Islet precursor cell (in vitro differentiated cells): ENCODE results near the gene HSF5.
"Not testable (repeated sequence)": the region's sequence is repeated elsewhere in the genome, so short reads cannot be mapped to it uniquely, and the experiment has no call there.

Experiments used
- DNase-seq: peaks from one replicate; pipeline ENCODE4 v3.0.0-alpha.2; 2018

Gene HSF5

DNA sequence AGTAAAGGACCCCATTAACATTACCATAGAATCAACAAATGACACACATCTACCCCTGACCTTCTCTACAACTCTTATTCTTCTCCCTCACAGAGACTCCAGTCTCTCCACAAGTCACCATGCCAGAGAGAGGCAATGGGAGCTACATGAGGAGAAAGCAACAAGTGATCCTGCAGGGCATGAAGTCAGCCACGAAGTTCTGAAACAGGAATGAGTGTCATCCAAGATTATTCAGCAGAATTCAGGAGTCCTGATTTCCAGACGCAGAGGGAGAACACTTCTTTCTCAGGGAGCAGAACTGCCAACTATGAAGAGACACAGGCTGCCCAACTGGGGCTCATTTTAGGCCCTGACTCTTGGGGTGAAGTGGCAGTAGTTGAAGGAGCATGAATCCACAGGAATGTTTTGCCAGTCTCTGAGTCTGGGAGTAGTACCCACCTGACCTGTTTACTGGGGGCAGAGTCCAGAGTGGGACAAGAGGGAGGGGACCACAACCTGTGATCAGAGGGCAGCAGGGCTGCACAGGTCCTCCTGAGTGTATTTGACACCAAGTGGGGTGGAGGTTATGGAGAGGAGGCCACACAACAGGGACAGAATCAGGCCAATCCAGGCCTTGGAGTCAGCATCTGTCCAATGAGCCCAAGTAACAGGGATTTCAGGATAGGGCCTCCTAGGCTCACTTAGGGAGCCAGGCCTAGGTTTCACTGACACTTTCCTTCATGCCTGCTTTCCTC is 28.6 kb upstream of the HSF5 start:
- no peak for DNase-seq

DNA sequence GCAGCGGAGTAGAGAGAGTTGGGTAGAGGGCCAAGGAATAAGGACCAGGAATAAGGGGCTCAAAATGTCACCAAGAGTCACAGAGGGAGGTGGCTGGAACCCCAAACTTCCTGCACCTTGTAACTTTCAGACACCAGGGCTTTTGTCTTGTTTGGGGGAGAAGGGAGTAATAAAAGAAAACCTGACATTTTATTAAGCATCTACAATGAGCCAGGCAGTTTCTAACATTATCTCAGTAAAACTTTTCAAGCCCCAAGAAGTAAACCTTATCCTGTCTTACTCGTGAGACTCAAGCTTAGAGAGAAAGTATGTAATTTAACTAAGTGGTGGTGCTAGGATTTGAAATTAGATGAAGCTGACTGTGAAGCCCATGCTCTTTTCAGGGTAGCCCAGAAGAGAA is 27.1 kb upstream of the HSF5 start:
- DNase-seq, result no peak

DNA sequence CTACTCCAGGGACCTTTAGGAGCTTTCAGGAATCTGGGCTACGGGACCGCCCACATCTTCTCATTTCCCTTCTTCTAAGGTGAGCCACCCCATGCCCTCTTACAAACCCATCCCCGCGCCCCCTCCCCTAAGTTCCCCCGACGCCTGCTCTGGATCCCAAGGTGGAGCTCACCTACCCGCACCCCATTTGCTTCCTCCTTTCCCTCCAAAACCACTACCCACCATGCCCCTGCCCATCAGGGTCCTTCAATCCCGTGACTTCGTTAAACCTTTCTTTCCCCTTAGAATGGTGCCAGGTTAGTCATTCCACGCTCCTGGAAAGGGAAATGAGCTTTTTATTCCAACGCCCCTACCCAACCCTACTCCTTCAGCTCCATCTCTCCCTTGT is 26.6 kb upstream of the HSF5 start:
- no peak for DNase-seq

DNA sequence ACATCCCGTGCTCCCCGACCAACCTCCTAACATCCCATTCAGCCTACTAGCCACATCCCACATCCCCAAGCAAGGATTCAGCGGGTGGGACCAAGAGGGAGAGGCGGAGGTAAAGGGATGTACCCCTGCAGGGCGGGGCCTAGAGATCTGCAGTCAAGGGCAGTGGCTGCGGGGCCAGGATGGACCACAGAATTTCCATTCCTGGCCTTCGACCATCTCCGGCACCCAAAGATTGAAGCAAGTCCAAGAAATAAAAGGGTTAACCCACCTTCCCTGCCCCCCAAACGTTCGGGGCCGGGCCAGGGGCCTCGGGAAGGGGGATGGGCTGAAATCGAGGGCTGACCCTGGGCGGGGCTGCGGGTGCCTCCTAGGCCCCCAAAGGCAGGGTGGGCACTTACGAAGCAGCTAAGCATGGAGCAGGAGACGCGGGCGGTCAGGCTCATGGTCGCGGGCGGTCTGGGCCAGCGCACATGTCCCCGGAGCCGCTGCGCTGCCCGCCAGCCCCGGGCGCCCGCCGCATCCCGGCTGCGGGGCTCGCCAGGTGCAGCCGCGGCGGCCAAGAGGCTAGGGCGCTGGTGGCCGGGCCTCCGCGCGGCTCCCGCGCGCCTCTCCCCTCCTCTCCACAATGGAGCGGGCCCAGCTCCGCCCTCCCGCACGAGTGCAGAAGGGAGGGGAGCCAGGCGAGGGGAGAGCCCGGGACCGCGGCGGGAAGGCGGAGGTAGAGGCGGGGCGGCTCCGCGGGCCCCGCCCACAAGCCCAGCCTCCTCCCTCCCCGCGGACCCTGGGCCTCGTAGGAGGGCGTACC is 26.0 kb upstream of the HSF5 start, which contains the start of gene MTMR4:
Gene MTMR4 (minus strand): TSS at position 674 of the 805 bp plus-strand sequence. CDS start 231 bp downstream, at position 443.
- peak; percentile 96 for DNase-seq

DNA sequence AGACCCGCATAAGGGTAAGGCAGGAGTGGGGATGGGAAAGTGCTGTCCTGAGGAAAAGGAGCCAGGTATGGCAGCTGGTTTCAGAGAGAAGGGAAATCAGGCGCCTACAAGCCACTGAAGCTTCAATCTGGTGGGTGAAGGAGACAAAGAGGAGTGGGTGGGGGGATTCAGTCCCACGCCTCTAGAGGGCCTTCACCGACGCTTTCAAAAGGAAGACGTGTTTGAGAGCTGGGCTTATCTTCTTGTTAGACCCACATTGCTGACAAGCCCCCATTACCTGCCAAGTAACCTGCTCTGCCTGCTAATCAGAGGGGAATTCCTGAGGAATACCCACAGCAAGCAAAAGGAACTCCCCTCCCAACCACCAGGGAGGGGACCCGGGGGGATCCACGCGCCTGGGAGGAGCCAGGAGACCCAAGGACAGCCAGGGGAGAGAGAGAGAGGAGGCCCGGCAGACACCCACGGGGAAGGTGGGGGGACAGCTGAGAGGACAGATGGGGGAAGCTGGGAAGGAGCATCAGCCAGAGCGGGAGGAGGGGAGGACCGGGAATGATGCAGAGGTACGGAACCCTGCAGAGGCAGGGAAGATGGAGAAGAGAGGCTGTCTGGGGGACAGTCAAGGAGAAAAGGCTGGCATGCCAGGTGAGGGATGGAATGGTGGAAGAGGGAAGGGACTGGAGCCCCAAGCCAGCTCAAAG is 25.2 kb upstream of the HSF5 start:
- DNase-seq, result no peak

DNA sequence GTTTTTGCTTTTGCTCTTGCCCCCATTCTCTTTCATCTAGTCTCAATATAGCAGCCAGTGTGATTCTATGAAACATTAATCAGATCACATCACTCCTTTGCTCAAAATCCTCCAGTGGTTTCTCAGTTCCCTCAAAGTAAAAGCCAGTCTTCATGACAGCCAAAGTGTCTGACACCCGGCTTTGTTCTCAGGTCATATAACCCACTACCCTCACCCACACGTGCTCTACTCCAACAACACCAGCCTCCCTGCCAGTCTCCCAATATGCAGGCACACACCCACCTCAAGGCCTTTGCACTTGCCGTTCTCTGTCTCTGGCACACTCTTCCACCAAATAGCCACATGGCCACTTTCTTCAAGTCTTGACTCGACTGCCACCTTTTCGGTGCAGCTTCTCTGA is 21.9 kb upstream of the HSF5 start:
- no peak for DNase-seq

DNA sequence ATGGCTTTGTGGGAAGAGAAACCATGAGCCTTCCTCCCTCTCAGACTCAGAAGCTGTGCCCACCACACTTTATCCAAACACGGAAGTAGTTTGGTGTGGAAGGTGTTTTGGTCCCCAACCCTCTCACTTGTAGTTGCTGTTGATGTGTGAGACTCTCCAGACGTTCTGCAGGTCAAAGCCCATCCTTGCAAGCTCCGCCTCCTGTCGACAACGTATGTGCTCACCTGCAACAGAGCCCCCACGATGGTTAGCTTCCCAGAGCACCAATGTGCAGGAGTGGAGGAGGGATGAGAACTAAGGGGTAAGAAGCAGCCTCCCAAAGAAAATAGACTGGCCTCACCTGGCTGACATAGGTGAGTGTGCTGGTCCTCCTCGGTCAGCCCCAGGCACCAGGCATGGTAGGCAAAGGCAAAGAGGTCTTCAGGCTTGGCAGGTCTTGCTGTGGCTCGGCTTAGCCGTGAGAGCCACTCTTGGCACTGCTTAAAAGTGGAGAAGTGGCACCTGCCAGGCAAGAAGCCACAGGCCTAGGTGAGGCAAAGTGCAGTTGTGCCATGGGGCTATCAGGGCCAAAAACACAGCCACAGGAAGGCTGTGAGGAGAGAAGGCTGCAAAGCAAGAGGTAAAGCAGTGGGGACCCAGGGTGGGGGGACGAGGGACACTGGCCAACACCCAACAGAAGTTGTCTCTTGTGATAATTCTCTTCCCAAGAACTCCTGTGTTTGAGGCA is 20.3 kb upstream of the HSF5 start:
- no peak for DNase-seq

DNA sequence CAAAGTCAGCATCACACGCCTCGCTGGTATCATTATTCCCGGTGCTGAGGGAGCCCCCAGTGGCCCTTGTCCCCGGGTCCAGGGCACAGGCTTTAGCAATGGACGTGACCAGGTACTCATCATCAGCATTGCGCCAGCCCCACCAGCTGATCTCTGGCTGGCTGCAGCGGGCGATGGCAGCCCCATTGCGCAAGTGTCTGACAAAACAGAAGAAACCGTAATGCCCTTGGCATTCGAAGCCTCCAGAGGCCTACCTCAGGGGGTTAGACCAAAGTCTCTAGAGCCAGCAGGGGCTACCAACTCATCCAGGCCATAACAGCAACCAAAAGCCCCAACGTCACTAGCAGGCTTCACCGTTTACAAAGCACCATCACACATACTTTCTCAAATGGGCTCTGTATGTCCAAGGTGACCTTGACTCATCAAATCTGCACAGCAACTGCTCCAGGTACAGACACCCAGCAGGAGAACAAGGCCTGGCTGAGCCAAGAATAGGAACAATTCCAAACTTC is 19.0 kb upstream of the HSF5 start:
- DNase-seq, result no peak

DNA sequence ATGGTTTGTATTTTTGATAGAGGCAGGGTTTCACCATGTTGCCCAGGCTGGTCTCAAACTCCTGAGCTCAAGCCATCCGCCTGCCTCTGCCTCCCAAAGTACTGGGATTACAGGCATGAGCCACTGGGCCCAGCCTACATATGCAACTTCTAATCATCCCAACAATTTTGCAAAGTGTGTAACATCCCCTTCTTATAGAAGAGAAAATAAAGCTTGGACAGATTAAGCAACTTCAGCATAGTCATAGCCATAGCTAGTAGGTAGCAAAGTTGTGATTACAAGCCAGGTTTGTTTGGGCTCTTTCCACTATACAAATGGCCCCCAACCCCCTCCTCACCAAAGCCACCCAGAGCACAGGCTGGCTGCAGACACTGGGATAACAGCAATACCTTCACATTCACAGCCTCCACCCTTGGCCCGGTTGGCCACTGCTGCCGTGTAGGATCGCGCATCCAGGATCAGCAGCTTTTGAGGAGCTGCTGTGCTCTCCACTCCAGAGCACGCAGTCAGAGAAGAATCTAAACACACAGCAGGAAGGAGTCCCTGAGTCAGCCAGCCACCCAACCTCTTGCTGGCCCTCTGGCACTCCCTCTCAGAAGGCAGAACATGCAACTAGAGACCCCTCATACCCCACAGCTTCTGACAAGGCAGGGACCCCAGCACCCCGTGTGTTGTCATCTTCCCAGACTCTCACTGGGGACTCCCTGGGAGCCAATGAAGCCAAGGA is 18.3 kb upstream of the HSF5 start:
- DNase-seq, result no peak

DNA sequence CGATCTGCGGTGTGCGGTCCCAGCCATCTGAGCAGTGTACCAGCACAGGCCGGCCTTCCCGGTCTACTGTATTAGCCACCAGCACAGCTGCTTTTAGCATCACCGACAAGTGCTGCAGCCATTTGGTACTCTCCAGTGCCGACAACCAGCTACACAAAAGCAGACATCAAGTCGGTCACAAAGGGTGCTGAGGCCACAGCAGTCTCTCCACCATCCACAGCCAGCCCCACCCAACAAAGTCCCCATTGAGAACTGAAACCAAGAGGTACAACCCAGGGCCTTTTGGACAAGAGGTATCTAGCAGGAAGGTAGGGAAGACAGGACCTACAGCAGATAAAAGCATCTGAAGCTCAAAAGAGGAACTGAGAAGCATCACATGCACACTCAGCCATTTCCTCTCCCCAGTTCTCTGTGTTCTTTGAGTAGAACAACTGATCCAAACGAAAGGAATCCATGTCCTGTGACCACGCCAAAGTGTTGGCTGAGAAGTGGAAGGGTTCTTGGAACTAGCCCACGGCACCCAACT is 16.7 kb upstream of the HSF5 start:
- DNase-seq, result peak; percentile 46

DNA sequence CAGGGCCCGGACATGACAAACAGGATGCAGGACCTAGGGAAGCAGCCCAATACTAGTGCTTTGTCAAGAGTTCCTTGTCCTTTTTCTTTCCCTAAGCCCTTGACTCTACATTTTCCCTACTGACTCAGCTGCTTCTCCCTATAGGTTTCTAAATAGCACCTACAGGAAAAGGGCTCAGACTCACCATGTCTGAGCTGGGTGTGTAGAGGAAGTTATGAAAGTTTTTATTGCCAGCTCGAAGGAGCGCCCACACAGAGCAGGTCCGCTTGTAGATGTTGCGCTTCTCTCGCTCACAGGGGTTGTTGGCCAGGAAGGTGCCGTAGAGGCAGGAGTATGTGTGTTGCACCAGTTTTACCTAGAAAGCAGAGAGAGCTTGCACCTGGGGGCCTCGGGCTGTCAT is 15.7 kb upstream of the HSF5 start:
- no peak for DNase-seq

DNA sequence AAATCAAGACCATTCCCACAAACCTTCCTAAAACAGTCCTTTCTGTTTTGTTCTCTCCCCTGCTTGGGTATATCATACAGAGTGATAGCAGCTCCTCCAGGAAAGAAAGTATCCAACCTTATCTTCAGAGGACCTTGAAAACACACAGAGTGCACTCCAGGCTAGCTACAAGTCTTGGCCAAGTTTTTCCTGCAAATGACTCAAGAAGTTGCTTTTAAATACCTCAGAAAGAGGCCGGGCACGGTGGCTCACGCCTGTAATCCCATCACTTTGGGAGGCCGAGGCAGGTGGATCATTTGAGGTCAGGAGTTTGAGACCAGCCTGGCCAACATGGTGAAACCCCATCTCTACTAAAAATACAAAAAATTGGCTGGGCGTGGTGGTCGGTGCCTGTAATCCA is 14.9 kb upstream of the HSF5 start:
- not testable (repeated sequence) for DNase-seq

DNA sequence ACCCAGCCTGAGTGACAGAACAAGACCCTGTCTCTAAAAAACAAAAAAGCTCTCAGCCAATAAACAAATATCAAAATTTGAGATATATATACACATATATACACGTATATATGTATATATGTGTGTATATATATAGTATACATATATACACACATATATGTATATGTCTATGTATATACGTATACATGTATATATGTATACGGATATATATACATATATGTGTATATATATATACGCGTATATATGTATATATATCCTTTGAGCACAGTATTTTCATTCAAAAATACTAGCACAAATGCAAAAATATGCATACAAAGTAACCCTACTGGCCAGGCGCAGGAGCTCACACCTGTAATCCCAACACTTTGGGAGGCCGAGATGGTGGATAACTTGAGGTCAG is 13.2 kb upstream of the HSF5 start:
- DNase-seq, result no peak

DNA sequence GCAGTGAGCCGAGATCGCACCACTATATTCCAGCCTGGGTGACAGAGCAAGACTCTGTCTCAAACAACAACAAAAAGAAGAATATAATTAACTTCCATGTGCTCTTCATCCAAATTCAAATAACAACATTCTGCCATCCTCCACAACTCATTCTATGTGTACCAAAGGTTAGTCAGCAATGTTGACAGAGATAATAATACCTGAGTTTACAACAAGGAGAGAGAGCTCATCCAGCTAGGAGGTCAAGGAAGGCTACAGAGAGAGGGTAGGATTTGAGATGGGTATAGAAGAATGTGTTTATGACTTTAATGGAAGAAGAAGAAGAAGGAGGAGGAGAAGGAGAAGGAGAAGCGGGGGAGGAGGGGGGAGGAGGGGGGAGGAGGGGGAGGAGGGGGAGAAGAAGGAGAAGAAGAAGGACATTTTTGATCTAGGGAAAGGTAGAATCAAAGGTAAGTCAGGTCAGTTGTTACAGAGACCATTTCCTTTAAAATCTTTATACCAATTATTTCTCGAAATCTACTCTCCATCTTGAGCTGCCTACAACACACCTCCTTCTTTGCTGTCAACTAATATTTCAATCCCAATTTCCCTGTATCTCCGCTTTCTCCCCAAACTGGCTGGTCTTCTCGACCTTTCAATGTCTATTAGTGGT is 10.1 kb upstream of the HSF5 start:
- DNase-seq, result no peak

DNA sequence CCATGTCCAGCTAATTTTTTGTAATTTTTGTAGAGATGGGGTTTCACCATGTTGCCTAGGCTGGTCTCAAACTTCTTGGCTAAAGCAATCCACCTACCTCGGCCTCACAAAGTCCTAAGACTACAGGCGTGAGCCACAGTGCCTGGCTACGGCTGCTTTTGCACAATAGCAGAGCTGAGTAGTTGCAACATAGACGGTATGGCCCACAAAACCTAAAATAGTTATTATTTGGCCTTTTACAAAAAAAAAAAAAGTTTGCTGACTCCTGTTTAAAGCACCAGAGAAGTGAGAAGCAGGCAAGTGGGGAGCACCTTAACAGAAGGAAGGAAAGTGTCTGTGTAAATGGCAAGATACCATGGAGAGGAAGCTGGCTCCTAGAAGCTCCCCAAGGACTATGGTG is 5.3 kb upstream of the HSF5 start:
- DNase-seq, result no peak

DNA sequence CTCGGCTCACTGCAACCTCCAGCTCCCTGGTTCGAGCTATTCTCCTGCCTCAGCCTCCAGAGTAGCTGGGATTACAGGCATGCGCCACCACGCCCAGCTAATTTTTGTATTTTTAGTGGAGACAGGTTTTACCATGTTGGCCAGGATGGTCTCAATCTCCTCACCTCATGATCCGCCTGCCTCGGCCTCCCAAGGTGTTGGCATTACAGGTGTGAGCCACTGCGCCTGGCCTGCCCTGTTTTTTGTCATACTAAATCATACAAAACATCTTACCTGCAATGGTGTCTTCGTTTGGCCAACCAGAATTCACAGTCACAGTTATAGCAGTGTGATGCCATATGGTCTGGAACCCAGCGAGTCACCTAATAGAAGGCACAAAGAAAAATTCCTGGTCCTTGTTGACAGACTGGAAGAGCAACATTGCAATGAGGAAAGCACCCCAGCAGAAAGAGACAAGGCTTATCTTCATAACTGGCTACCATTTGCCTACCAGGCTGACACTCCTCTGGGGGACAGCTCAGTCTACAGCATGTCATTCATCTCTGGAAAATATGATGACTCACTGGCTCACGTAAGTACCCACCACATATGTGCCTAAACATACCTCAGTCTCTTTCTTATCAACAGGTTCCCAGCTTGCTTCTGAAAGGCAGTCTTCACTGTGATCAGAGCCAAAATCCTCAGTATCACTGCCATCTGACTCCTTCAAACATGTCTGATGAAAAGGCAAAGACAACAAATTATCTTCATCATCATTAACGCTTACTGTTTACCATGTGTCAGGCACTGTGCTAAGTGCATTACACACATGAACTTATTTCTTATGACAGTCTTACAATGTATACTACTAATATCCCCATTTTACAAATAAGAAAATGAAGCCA is 4.3 kb upstream of the HSF5 start:
- DNase-seq, result peak; percentile 77

DNA sequence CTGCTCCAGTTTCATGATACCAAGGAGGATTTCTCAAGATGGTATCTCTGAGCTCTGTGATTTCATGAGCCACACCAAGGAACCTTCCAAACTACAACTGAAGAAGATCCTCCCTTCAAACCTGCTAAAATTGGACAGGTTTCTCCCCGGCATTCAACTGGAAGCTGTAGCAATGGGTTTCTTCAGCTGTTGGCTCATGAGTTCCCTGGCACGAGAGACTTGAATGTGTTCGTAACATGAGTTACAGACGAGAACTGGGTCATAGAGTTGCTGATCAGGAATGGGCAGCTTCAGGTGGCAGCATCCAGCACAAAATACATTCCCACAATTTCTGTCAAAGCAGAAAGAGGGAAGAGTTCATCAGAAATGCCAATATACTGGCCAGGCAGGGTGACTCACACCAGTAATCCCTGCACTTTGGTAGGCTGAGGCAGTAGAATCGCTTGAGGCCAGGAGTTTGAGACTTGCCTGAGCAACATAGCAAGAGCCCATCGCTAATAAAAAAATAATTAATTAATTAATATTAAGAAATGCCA is 3.4 kb upstream of the HSF5 start:
- no peak for DNase-seq

DNA sequence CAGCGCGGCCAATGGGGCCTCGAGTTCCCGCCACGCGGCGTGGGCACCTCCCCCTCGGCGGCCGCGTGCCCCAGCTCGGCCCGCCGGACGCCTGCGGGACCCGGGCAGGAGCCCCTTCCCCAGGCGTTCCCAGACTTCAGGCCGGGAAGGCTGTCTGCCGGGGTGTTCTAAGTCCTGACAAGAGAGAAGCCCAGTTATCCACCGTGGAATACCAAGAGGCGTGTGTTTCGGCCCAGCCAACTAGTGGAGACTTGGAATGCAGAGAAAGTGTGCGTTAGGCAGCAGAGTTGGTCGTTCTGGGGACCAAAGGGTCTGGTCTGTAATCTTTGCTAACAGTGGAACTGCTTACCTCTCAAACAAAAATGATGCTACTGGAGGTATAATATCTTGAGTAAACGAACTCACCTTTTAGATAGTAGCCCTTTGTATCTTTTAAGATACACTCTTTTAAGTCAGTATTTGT is 251 bp upstream of the HSF5 start:
- DNase-seq, result no peak

DNA sequence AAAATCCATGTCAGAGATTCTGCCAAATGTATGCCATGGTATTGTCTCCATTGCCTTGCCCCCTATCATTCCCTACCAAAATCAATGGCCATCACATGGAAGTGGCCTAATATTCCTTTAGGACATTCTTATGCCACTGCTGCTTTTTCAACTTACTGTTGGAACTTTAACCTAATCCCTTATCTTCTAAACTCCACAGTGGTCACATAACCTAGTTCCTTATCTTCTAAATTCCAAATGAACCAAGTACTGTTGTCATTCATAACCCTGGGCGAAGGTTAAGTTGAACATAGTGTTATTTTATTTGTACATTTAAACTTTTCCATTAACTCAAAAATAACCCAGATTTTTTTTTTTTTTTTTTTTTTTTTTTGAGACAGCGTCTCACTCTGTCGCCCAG is 3.6 kb downstream of the HSF5 start:
- no peak for DNase-seq

DNA sequence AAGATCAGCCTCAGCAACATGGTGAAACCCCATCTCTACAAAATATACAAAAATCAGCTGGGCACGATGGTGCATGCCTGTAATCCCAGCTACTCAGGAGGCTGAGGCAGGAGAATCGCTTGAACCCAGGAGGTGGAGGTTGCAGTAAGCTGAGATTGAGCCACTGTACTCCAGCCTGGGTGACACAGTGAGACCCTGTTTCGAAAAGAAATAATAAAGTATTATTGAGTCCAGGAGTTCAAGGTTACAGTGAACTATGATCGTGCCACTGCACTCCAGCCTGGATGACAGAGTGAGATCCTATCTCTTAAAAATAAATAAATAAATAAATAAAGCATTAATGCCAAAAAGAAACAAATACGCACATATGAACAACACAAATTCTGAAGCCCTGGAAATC is 6.4 kb downstream of the HSF5 start:
- not testable (repeated sequence) for DNase-seq
